Hepatocyte (in vitro differentiated cells): ENCODE measurements around the gene SRPK3. TPM values are rescaled to one million over a fixed set of nuclear protein-coding genes. Genes with fewer than 3 reads are reported as not detected.

Experiments used
- DNase-seq: peaks from one replicate; pipeline ENCODE4 v3.0.0-alpha.2; 2016; ENCODE audit warnings: low spot score
- H2AFZ ChIP-seq: fragments of 200-600 bp; sonication (generic); 2 replicates; pipeline ENCODE4 v1.6.0; 2016; ENCODE audit warnings: antibody characterized with exemption, mild to moderate bottlenecking
- H3K27ac ChIP-seq: fragments of 200-600 bp; sonication (generic); 2 replicates; pipeline ENCODE4 v1.5.1; 2016; ENCODE audit warnings: mild to moderate bottlenecking
- H3K27me3 ChIP-seq: fragments of 200-600 bp; sonication (generic); 2 replicates; pipeline ENCODE4 v1.6.1; 2016
- H3K36me3 ChIP-seq: fragments of 200-600 bp; sonication (generic); replicated peaks from 2 replicates; pipeline ENCODE4 v1.5.1; 2016; ENCODE audit warnings: low read depth; ENCODE audit not compliant: insufficient read depth
- H3K4me1 ChIP-seq: fragments of 200-600 bp; sonication (generic); 2 replicates; pipeline ENCODE4 v1.5.1; 2016; ENCODE audit warnings: mild to moderate bottlenecking, moderate library complexity; ENCODE audit not compliant: insufficient read depth
- H3K4me2 ChIP-seq: fragments of 200-600 bp; sonication (generic); 2 replicates; pipeline ENCODE4 v1.6.0; 2016
- H3K4me3 ChIP-seq: fragments of 200-600 bp; sonication (generic); 2 replicates; pipeline ENCODE4 v1.5.1; 2016; ENCODE audit warnings: mild to moderate bottlenecking
- H3K79me2 ChIP-seq: fragments of 200-600 bp; sonication (generic); 2 replicates; pipeline ENCODE4 v1.6.0; 2017; ENCODE audit warnings: mild to moderate bottlenecking
- H3K9me2 ChIP-seq: fragments of 200-600 bp; sonication (generic); replicated peaks from 2 replicates; pipeline ENCODE4 v1.6.0; 2017; ENCODE audit warnings: mild to moderate bottlenecking; ENCODE audit not compliant: insufficient read depth
- H3K9me3 ChIP-seq: fragments of 200-600 bp; sonication (generic); 2 replicates; pipeline ENCODE4 v1.5.1; 2016; ENCODE audit warnings: low read depth, mild to moderate bottlenecking
- H4K20me1 ChIP-seq: fragments of 200-600 bp; sonication (generic); 2 replicates; pipeline ENCODE4 v1.6.0; 2016; ENCODE audit warnings: mild to moderate bottlenecking; ENCODE audit not compliant: insufficient read depth, poor library complexity, severe bottlenecking
- CTCF ChIP-seq: fragments of 200-600 bp; sonication (generic); IDR thresholded peaks from 2 replicates; pipeline ENCODE4 v1.5.1; 2016; ENCODE audit warnings: antibody characterized with exemption, mild to moderate bottlenecking; ENCODE audit not compliant: poor library complexity
- EZH2 ChIP-seq: fragments of 200-600 bp; sonication (generic); IDR thresholded peaks from 2 replicates; pipeline ENCODE4 v1.6.1; 2016; ENCODE audit warnings: antibody characterized with exemption, mild to moderate bottlenecking, borderline replicate concordance
- EZH2phosphoT487 ChIP-seq: fragments of 200-600 bp; sonication (generic); IDR thresholded peaks from one replicate; pipeline ENCODE4 v1.6.1; 2018; ENCODE audit warnings: antibody characterized with exemption, mild to moderate bottlenecking, low read depth, moderate library complexity; ENCODE audit not compliant: unreplicated experiment, severe bottlenecking
- WGBS: methylation state at CpG from one replicate; pipeline ENCODE4 v1.1.6; 2016; ENCODE audit warnings: low lambda C conversion rate; ENCODE audit errors: missing lambda C conversion rate; 5-methylcytosine and 5-hydroxymethylcytosine counted together
- polyA plus RNA-seq: library from polyadenylated mRNA; unstranded; fragments of >200 nt; fragmentation: Nextera tagmentation; extraction: Ambion mirVana; gene quantifications from 2 replicates; pipeline ENCODE4 v1.2.1, GENCODE V29; 2016
- total RNA-seq: library from RNA; depleted of rRNA; stranded (reverse); fragments of >200 nt; gene quantifications from 2 replicates; pipeline ENCODE4 v1.2.3, GENCODE V29; 2014

Gene SRPK3
- total and polyA plus RNA-seq, 2 experiments from 2014 or later = 0.20 to 0.89 TPM

- no peak for TF ChIP-seq CTCF
- no peak for TF ChIP-seq EZH2
- no peak for TF ChIP-seq EZH2phosphoT487
Observed at GRCh38 chrX:153765138-153766079, 15.4 kb upstream of the SRPK3 start.

GRCh38 chrX:153766098-153766817 is 14.6 kb upstream of the SRPK3 start:
- peak; percentile 72 for DNase-seq
- no peaks in the 10 kb centered on the region for H3K9me3 ChIP-seq
- H3K4me1 ChIP-seq = peaks cover 5% of the 10 kb centered on the region
- peak overlapping the region; percentile 75 for H3K27ac ChIP-seq
- H3K9me2 ChIP-seq = no peaks in the 10 kb centered on the region
- peak overlapping the region; percentile 69 for H3K4me2 ChIP-seq
- no peaks in the 10 kb centered on the region for H4K20me1 ChIP-seq
- 56% methylated on average over 14 of the region's 21 CpGs for WGBS
- H3K4me3 ChIP-seq = no peak overlapping the region
- no peak for TF ChIP-seq EZH2phosphoT487
- no peak for TF ChIP-seq EZH2
- TF ChIP-seq CTCF = no peak
- no peaks in the 10 kb centered on the region for H3K27me3 ChIP-seq
- H2AFZ ChIP-seq = no peak overlapping the region
- H3K79me2 ChIP-seq = no peaks in the 10 kb centered on the region
- no peaks in the 10 kb centered on the region for H3K36me3 ChIP-seq

More at GRCh38 chrX:153765138-153766079, 15.4 kb upstream of the SRPK3 start:
- H3K27me3 ChIP-seq = no peaks in the 10 kb centered on the region
- H3K79me2 ChIP-seq = no peaks in the 10 kb centered on the region
- H3K9me3 ChIP-seq = no peaks in the 10 kb centered on the region
- H2AFZ ChIP-seq = no peak overlapping the region
- peak overlapping the region; percentile 75 for H3K27ac ChIP-seq
- WGBS = 80% methylated on average over 18 of the region's 27 CpGs
- H4K20me1 ChIP-seq = no peaks in the 10 kb centered on the region
- peak overlapping the region; percentile 69 for H3K4me2 ChIP-seq
- H3K36me3 ChIP-seq = no peaks in the 10 kb centered on the region
- H3K4me3 ChIP-seq = no peak overlapping the region
- H3K4me1 ChIP-seq = peaks cover 5% of the 10 kb centered on the region
- DNase-seq = no peak
- no peaks in the 10 kb centered on the region for H3K9me2 ChIP-seq

GRCh38 chrX:153766871-153767673 is 13.8 kb upstream of the SRPK3 start:
- no peak for DNase-seq
- no peaks in the 10 kb centered on the region for H3K9me2 ChIP-seq
- peaks cover 5% of the 10 kb centered on the region for H3K4me1 ChIP-seq
- H3K4me3 ChIP-seq = no peak overlapping the region
- 92% methylated on average over 47 of the region's 56 CpGs for WGBS
- TF ChIP-seq CTCF = no peak
- TF ChIP-seq EZH2 = no peak
- TF ChIP-seq EZH2phosphoT487 = no peak
- no peaks in the 10 kb centered on the region for H3K36me3 ChIP-seq
- H3K79me2 ChIP-seq = no peaks in the 10 kb centered on the region
- H3K4me2 ChIP-seq = no peak overlapping the region
- no peaks in the 10 kb centered on the region for H3K27me3 ChIP-seq
- H3K27ac ChIP-seq = peak overlapping the region; percentile 75
- H2AFZ ChIP-seq = no peak overlapping the region
- H3K9me3 ChIP-seq = no peaks in the 10 kb centered on the region
- H4K20me1 ChIP-seq = no peaks in the 10 kb centered on the region
